Stimulated activated CD4-positive, alpha-beta T cell treated with anti-CD3 and anti-CD28 coated beads, Interleukin-1b, Interleukin-23, amount 100 ng/mL, for 1 hour (primary cell): ENCODE measurements around the gene NTN3.
"Not testable (repeated sequence)": the region's sequence is repeated elsewhere in the genome, so short reads cannot be mapped to it uniquely, and the experiment has no call there.

Source experiments
- DNase-seq, 2 donors: peaks; one replicate each; pipeline ENCODE4 v3.0.0-alpha.2; 2020; ENCODE audit warnings: low read depth in 2 of 2

The NTN3 gene

DNA sequence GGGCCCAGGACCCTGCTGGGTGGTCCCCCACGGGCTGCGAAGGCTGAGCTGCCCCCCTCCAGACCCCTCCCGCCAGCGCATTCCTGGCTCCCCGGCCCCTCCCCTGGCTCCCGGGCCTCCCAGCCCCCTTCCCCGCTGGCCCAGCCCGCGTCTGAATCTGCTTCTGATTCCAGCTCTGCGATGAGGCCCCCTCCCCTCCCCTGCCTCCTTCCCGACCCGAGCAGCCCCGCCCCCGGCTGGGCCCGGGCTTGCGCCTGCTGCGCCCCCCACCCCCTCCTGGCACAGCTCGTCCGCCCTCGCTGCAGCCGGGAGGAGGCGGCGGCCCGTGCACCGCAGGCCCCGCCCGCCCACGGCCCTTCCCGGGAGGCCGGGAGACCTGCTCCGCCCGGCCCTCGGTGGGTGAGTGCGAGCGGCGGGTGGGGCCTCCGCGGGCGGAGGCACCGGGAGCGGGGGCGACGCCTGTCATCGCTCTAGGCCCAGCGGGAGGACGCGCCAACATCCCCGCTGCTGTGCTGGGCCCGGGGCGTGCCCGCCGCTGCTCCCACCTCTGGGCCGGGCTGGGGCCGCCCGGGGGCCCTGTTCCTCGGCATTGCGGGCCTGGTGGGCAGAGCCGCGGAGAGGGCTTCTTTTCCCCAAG, at the start of gene NTN3:
Gene NTN3 (plus strand): TSS at position 282 of the 637 bp plus-strand sequence. CDS start 405 bp downstream, outside the sequence.
- DNase-seq: no peak

GRCh38 chr16:2422123-2422867, 48.8 kb upstream of the NTN3 start:
- no peak for DNase-seq

GRCh38 chr16:2424061-2425007, 46.8 kb upstream of the NTN3 start:
- no peak for DNase-seq

- DNase-seq: no peak
These were observed 46.0 kb upstream of the NTN3 start for GRCh38 chr16:2425008-2425518.

- DNase-seq: no peak
These were observed 45.2 kb upstream of the NTN3 start for GRCh38 chr16:2425825-2426430.

DNA sequence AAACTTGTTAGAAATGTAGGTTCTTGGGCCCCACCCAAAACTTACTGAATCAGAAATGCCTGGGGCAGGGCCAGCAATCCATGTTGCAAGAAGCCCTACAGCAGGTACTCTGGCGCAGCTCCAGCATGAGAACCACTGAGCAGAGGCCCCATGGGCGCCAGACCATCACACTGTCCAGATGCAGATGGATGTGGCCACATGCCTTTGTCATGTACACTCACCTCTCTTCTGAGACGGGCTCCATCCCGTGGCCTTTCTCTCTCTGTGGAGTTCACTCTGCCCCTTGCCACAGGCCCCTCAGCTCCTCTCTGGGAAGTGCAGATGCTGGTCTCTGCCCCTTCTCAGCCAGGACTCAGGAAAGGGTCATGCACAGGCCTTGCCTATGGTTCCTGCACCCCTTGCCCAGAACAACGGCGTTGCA, 44.1 kb upstream of the NTN3 start:
- DNase-seq: no peak

GRCh38 chr16:2427526-2427925, 43.6 kb upstream of the NTN3 start:
- DNase-seq: no peak

DNA sequence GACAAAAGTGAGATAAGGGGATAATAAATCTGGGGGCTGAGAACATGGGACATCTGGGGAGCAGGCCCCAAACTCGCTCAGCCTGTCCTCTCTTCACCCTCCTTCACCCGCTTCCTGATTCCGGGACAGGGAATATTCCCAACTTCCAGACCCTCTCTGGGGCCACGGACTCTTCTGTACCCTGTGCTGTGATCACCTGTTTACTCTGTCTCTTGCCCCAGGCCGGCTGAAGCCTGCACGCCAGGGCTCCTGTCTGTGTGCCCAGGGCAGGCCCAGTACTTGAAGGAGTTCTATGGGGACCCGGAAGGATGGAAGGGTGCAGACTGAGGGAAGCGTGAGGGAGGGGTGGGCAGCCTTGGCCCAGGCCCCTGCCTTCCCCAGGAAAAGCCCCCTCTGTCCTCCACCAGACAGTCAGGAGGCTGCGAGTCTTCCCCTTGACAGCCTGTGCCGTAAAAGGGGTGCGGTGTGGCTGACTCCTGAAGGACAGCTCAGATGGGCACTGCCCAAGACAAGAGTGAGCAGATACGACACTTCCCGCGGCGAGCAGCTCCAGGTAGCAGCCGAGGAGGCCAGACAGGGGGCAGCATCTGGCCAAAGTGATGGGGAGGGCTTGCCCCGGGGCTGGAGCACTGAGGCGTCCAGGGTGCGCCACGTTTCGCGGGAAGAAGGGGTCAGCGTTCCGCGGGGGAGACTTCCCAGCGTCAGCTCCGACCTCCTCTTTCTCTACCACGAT, 42.9 kb upstream of the NTN3 start:
- DNase-seq: no peak

- DNase-seq: no peak
These were observed 42.4 kb upstream of the NTN3 start for GRCh38 chr16:2428784-2429033.

DNA sequence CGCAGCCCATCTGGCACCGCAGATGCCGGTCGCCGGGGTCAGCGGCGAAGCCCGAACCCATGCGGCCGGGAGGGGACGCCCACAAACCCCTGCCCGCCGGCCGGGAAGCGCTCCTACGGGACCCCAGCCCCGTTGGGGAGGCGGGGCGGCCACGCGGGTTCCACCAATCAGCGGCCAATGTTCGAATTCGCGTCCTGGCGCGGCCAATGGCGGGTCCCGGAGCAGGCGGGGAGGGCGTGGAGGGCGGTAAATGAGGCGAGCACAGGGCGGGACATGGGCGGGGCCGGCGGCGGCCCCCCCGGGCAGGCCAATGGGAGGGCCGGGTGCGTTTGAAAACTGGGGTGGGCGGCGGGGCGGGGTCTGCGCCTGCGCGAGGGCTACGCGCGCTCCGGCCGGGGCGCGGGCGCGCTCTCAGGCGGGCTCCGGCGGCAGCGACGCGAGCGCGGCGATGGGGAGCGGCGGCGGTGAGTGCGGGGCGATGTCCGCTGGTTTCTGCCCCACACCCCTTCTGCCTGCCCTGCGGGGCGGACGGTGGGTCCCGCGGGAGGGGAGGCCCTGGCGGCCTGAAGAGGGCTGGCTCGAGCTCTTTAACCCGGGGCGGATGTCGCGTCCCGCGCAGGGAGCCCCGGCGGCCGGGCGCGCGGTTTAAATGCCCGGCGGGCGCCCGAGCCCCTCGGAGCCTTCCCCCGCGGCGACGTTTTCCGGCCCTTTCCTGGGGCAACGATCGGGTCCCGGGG, 41.9 kb upstream of the NTN3 start, which contains the start of gene CCNF:
Gene CCNF (plus strand): TSS at position 414 of the 737 bp plus-strand sequence. CDS start 35 bp downstream, at position 449.
- DNase-seq: peak; percentile 97 to 98

DNA sequence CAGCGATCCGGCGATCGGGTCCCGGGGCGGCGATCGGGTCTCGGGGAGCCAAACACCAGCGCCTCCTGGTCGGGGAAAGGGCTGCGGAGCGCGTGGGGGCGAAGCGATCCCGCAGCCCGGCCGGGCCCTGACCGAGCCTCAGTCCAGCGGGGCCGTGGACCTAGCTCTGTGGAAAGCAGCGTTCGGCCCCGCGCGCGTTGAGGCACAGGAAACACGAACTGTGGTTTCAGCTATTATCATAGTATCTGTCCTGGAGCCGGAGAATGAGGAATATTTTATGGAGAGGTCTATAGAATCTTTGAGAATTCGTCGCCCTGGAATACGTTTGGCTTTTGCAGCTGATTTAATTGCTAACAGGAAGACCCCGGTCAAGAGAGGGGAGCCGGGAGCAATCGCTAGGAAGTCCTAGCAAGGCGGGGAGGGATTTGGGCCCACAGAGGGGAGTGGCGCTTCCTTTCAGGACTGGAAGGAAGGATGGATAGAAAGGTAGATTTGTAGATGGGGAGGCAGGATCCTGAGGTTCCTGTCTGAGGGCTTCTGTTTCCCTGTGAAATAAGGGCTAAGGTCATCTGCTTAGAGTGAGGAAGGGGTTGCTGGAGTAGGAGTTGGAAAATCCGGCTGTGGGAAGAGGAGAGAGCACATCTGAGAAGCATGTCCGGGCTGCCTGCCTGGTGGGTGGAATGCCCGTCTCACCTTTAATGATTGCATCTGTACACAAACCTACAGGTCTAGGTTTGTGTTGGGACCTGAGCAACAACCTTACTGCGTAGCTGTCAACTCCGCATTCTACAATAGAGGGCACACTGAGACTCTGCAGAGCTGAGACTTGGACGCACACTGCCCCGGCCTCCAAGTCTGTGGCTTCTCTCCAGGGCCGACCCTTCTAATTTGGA, 41.1 kb upstream of the NTN3 start:
- no peak for DNase-seq

- DNase-seq: no peak
These were observed 38.8 kb upstream of the NTN3 start for GRCh38 chr16:2432286-2432685.

DNA sequence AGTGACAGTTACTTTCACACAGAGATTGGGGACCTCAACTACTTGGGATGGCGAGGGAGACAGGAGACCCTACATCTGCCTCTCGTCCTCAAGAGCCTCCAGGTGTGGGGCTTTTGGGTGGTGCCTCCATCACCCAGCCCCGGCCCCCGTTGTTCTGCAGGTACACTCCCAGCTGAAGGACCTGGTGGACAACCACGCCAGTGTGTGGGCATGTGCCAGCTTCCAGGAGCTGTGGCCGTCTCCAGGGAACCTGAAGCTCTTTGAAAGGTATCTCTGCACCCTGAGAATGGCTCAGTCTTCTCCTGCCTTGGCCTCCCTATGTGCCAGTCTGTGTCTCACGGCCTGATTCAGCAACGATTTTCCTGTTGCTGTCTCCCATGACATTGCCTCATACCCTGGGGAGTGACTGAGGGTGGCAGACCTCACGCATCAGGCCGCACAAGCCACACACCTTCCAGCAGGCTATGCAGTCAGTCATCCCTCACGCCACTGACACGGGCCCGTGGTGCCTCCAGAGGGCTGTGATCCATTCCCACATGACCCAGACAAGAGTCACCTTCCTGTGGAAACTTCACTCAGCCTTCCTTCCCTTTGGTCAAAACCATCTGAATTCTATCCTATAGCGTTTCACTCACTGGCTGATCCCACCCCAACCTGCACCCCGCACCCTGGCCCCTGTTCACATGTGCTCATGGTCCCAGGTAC, 38.1 kb upstream of the NTN3 start:
- no peak for DNase-seq

GRCh38 chr16:2435236-2435635, 35.9 kb upstream of the NTN3 start:
- DNase-seq: not testable (repeated sequence)

- no peak for DNase-seq
These were observed 35.0 kb upstream of the NTN3 start for GRCh38 chr16:2436110-2436509.

- DNase-seq: no peak
These were observed 33.9 kb upstream of the NTN3 start for GRCh38 chr16:2437032-2437790.

GRCh38 chr16:2438121-2438520, 33.0 kb upstream of the NTN3 start:
- no peak for DNase-seq

DNA sequence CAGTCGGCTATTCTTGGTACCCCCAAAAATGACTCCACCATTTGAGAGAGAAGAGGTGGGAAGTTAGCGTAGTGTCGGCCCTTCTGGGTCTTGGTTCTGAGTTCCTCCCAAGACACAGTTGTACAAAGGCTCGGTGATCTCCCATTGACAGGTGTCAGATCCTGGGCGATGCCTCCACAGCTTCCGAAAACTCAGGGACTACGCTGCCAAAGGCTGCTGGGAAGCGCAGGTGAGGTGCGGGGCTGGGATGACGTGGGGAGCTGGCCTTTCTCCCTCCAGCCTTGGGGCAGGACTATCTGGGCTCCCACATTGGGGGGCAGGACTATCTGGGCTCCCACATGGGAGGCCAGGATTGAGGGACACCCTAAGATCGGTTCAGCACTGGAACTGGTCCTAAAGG, 31.5 kb upstream of the NTN3 start:
- DNase-seq: no peak
